Measurements from ENCODE around the gene GALP. TPM values are rescaled to one million over a fixed set of nuclear protein-coding genes. Genes with fewer than 3 reads are reported as not detected.
"Not testable (repeated sequence)": the region's sequence is repeated elsewhere in the genome, so short reads cannot be mapped to it uniquely, and the experiment has no call there.

The GALP gene
- total RNA-seq, 1 experiment from 2014 or later, result 0.43 TPM

- DNase-seq (ENCODE audit: low spot score), result no peak
These were observed 15.3 kb downstream of the GALP start for GRCh38 chr19:56191115-56191514.

GRCh38 chr19:56191711-56192110 lies 15.9 kb downstream of the GALP start:
- no peak for DNase-seq (ENCODE audit: low spot score)

- DNase-seq (ENCODE audit: low spot score), result no peak
These were observed 18.3 kb downstream of the GALP start for GRCh38 chr19:56193981-56194640.

- not testable (repeated sequence) for DNase-seq (ENCODE audit: low spot score)
These were observed 21.8 kb downstream of the GALP start, which contains the start of gene ZSCAN5B for GRCh38 chr19:56197646-56198045. Gene ZSCAN5B, minus strand, starts transcription at chr19:56197783. Its CDS starts 4,731 bp downstream, at chr19:56193052.

GRCh38 chr19:56199687-56200086 lies 23.9 kb downstream of the GALP start:
- DNase-seq (ENCODE audit: low spot score), result no peak

- DNase-seq (ENCODE audit: low spot score), result no peak
These were observed 26.2 kb downstream of the GALP start, which contains the start of gene ZSCAN5C for GRCh38 chr19:56201973-56202372. Gene ZSCAN5C, plus strand, starts transcription at chr19:56202273. Its CDS starts 3,641 bp downstream, at chr19:56205914.

- not testable (repeated sequence) for DNase-seq (ENCODE audit: low spot score)
These were observed 31.8 kb downstream of the GALP start for GRCh38 chr19:56207581-56207980.

- no peak for DNase-seq (ENCODE audit: low spot score)
These were observed 33.3 kb downstream of the GALP start for GRCh38 chr19:56209091-56209490.

- not testable (repeated sequence) for DNase-seq (ENCODE audit: low spot score)
These were observed 34.2 kb downstream of the GALP start for GRCh38 chr19:56210036-56210435.

GRCh38 chr19:56211718-56212117 lies 35.9 kb downstream of the GALP start:
- DNase-seq (ENCODE audit: low spot score), result no peak

- DNase-seq (ENCODE audit: low spot score), result no peak
These were observed 41.5 kb downstream of the GALP start for GRCh38 chr19:56217039-56217949.

GRCh38 chr19:56218961-56219360 lies 43.2 kb downstream of the GALP start:
- no peak for DNase-seq (ENCODE audit: low spot score)

- not testable (repeated sequence) for DNase-seq (ENCODE audit: low spot score)
These were observed 45.6 kb downstream of the GALP start for GRCh38 chr19:56221442-56221841.

- DNase-seq (ENCODE audit: low spot score), result no peak
These were observed 46.0 kb downstream of the GALP start for GRCh38 chr19:56221851-56222250.

- DNase-seq (ENCODE audit: low spot score), result no peak
These were observed 47.1 kb downstream of the GALP start for GRCh38 chr19:56222901-56223300.

GRCh38 chr19:56223481-56223880 lies 47.7 kb downstream of the GALP start:
- DNase-seq (ENCODE audit: low spot score), result no peak

Other genes with a start within 250 kb of the GALP start
- not detected in 2 replicates for gene NLRP13, start 243.7 kb upstream of the GALP start, total RNA-seq (2014; rRNA removed; shearing (Covaris generic))
- not detected in 2 replicates for gene NLRP8, start 228.2 kb upstream of the GALP start, total RNA-seq (2014; rRNA removed; shearing (Covaris generic))
- gene NLRP5, start 189.2 kb upstream of the GALP start, total RNA-seq (2014; rRNA removed; shearing (Covaris generic)), result 0.12 and 1.3 TPM in 2 replicates
- 8.6 and 12.4 TPM in 2 replicates for gene ZNF787, start 54.7 kb upstream of the GALP start, total RNA-seq (2014; rRNA removed; shearing (Covaris generic))
- gene ZNF444, start 34.7 kb upstream of the GALP start, total RNA-seq (2014; rRNA removed; shearing (Covaris generic)), result 9.4 and 13.8 TPM in 2 replicates
- 0.04 and 0.25 TPM in 2 replicates for gene ZSCAN5B, start 21.8 kb downstream of the GALP start, total RNA-seq (2014; rRNA removed; shearing (Covaris generic))
- not detected in 2 replicates for gene ZSCAN5C, start 26.3 kb downstream of the GALP start, total RNA-seq (2014; rRNA removed; shearing (Covaris generic))
- gene EDDM13, start 96.7 kb downstream of the GALP start, total RNA-seq (2014; rRNA removed; shearing (Covaris generic)), result not detected in 2 replicates
- gene ZSCAN5A, start 138.8 kb downstream of the GALP start, total RNA-seq (2014; rRNA removed; shearing (Covaris generic)), result 7.0 and 12.7 TPM in 2 replicates
- 6.8 and 8.8 TPM in 2 replicates for gene ZNF582, start 217.5 kb downstream of the GALP start, total RNA-seq (2014; rRNA removed; shearing (Covaris generic))
- gene ZNF583, start 228.3 kb downstream of the GALP start, total RNA-seq (2014; rRNA removed; shearing (Covaris generic)), result 10.6 and 12.4 TPM in 2 replicates